Measurements from ENCODE around the gene RNF213. TPM values are rescaled to one million over a fixed set of nuclear protein-coding genes. Genes with fewer than 3 reads are reported as not detected.

Gene RNF213
- total and polyA plus RNA-seq, 10 of the 15 experiments (the other 5 are each of a cell fraction or from before 2014, with no cell fraction given), result 18.6 to 145 (median 65.8) TPM

DNA sequence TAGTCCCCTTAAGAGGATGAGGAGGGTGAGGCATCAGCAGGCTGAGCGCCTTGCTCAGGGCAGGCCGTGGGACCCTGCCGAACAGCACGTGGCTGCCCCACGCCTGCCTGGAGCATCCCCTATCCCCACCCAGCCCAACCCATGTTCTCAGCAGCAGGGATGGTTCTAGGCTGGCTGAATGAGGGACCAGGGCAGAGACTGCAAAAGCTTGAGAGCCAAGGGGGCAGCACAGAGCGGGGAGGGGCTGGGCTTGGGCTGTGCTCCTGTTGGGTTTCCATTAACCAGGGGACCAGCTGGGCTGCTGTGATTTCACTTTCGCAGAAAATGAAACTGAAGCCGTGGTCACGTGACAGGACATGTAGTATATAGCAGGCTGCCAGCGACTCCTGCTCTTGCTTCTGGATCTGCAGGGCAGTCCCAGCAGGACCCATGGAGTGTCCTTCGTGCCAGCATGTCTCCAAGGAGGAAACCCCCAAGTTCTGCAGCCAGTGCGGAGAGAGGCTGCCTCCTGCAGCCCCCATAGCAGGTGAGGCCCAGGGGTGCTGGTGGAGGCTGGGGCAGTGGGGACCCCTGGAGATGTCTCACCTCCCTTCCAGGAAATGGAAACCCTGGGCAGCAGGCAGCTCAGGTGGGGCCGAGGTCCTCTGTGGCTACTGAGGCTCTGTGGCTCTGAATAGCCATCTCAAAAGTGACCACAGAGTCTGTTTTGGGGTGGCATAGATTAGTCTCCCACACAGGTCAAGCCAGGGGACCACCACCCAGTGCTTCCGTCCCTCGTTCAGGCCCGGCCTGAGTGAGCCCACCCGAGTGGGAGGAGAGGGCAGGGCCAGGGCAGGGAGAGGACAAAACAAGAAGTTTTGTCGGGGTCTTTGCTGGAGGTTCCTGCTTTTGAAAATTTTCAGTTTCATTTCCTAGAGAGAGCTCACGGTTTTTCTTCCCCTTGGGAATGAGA lies 2.9 kb downstream of the RNF213 start (continued):
- TF ChIP-seq, protein P1, sequence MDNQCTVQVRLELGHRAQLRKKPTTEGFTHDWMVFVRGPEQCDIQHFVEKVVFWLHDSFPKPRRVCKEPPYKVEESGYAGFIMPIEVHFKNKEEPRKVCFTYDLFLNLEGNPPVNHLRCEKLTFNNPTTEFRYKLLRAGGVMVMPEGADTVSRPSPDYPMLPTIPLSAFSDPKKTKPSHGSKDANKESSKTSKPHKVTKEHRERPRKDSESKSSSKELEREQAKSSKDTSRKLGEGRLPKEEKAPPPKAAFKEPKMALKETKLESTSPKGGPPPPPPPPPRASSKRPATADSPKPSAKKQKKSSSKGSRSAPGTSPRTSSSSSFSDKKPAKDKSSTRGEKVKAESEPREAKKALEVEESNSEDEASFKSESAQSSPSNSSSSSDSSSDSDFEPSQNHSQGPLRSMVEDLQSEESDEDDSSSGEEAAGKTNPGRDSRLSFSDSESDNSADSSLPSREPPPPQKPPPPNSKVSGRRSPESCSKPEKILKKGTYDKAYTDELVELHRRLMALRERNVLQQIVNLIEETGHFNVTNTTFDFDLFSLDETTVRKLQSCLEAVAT (IDR thresholded peaks at IDR 0.05), result peak; percentile 82
- TF ChIP-seq TARDBP (IDR thresholded peaks at IDR 0.05; ENCODE audit: borderline replicate concordance), result no peak
- TF ChIP-seq, protein P2, sequence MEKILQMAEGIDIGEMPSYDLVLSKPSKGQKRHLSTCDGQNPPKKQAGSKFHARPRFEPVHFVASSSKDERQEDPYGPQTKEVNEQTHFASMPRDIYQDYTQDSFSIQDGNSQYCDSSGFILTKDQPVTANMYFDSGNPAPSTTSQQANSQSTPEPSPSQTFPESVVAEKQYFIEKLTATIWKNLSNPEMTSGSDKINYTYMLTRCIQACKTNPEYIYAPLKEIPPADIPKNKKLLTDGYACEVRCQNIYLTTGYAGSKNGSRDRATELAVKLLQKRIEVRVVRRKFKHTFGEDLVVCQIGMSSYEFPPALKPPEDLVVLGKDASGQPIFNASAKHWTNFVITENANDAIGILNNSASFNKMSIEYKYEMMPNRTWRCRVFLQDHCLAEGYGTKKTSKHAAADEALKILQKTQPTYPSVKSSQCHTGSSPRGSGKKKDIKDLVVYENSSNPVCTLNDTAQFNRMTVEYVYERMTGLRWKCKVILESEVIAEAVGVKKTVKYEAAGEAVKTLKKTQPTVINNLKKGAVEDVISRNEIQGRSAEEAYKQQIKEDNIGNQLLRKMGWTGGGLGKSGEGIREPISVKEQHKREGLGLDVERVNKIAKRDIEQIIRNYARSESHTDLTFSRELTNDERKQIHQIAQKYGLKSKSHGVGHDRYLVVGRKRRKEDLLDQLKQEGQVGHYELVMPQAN (conservative IDR thresholded peaks at IDR 0.05), result 0 out of 2 replicates have a peak, but pooled peaks have one; percentile 55
- TF ChIP-seq PML (IDR thresholded peaks at IDR 0.05; ENCODE audit: low read length), result peak; percentile 74; the same call in 1 of the 2 replicates
- no peak for TF ChIP-seq YBX1 (IDR thresholded peaks at IDR 0.05)
- peak; percentile 46; the same call in 1 of the 2 replicates for TF ChIP-seq DPF2 (IDR thresholded peaks at IDR 0.05)
- TF ChIP-seq, protein P3, sequence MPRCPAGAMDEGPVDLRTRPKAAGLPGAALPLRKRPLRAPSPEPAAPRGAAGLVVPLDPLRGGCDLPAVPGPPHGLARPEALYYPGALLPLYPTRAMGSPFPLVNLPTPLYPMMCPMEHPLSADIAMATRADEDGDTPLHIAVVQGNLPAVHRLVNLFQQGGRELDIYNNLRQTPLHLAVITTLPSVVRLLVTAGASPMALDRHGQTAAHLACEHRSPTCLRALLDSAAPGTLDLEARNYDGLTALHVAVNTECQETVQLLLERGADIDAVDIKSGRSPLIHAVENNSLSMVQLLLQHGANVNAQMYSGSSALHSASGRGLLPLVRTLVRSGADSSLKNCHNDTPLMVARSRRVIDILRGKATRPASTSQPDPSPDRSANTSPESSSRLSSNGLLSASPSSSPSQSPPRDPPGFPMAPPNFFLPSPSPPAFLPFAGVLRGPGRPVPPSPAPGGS (IDR thresholded peaks at IDR 0.05; ENCODE audit: borderline replicate concordance, insufficient read depth, low read depth, low read length, poor library complexity, severe bottlenecking), result no peak
- TF ChIP-seq JUNB (IDR thresholded peaks at IDR 0.05), result no peak
- no peak for TF ChIP-seq MEF2A (IDR thresholded peaks at IDR 0.05; ENCODE audit: insufficient read depth, low read depth, low read length)
- TF ChIP-seq, protein P4, sequence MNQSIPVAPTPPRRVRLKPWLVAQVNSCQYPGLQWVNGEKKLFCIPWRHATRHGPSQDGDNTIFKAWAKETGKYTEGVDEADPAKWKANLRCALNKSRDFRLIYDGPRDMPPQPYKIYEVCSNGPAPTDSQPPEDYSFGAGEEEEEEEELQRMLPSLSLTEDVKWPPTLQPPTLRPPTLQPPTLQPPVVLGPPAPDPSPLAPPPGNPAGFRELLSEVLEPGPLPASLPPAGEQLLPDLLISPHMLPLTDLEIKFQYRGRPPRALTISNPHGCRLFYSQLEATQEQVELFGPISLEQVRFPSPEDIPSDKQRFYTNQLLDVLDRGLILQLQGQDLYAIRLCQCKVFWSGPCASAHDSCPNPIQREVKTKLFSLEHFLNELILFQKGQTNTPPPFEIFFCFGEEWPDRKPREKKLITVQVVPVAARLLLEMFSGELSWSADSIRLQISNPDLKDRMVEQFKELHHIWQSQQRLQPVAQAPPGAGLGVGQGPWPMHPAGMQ (IDR thresholded peaks at IDR 0.05; ENCODE audit: borderline replicate concordance), result no peak

Data from GM12878 (cell line).